Fibroblast of lung (primary cell): ENCODE data around the gene UBE2Q2. TPM values are rescaled to one million over a fixed set of nuclear protein-coding genes. Genes with fewer than 3 reads are reported as not detected.
A peak's percentile ranks its signal among the peaks of the same experiment; 100 is the strongest.

Source experiments
- DNase-seq, 2 donors: peaks; one replicate each; pipeline versions ENCODE4 v3.0.0 to v3.0.0-alpha.2; 2010; ENCODE audit warnings: low read depth in 2 of 2
- H2AFZ ChIP-seq: 2 replicates; pipeline ENCODE4 v1.5.1; 2012; ENCODE audit warnings: low read length, control low read depth, inconsistent platforms
- H3K27ac ChIP-seq: 2 replicates; pipeline ENCODE4 v1.5.1; 2011; ENCODE audit warnings: low read length, control low read depth; ENCODE audit not compliant: insufficient read depth
- H3K27me3 ChIP-seq: 2 replicates; pipeline ENCODE4 v1.5.1; 2011; ENCODE audit warnings: mild to moderate bottlenecking, low read length; ENCODE audit not compliant: control insufficient read depth, insufficient read depth
- H3K36me3 ChIP-seq: 2 replicates; pipeline ENCODE4 v1.5.1; 2011; ENCODE audit warnings: low read length; ENCODE audit not compliant: control insufficient read depth, insufficient read depth
- H3K4me1 ChIP-seq: 2 replicates; pipeline ENCODE4 v1.5.1; 2011; ENCODE audit warnings: low read length; ENCODE audit not compliant: control insufficient read depth, insufficient read depth; ENCODE audit errors: extremely low read depth
- H3K4me2 ChIP-seq: 2 replicates; pipeline ENCODE4 v1.5.1; 2011; ENCODE audit warnings: low read length, control low read depth; ENCODE audit not compliant: insufficient read depth; ENCODE audit errors: extremely low read depth
- H3K4me3 ChIP-seq, 4 experiments: fragments of 200-600 bp in 1 of 4; sonication (generic) in 1 of 4; replicated peaks in 1 of 4; 2 replicates each; pipeline ENCODE4 v1.5.1; 2011 to 2016; ENCODE audit warnings: low read length in 4 of 4, low read depth in 3 of 4, mild to moderate bottlenecking in 3 of 4, control low read depth in 2 of 4, inconsistent platforms in 1 of 4, mixed read lengths in 1 of 4; ENCODE audit not compliant: insufficient read depth in 1 of 4; ENCODE audit errors: control extremely low read depth in 1 of 4
- H3K79me2 ChIP-seq: 2 replicates; pipeline ENCODE4 v1.5.1; 2012; ENCODE audit warnings: mild to moderate bottlenecking, low read length, inconsistent platforms; ENCODE audit not compliant: control insufficient read depth, insufficient read depth
- H3K9ac ChIP-seq: 2 replicates; pipeline ENCODE4 v1.5.1; 2011; ENCODE audit warnings: mild to moderate bottlenecking, low read length, control low read depth; ENCODE audit not compliant: insufficient read depth
- H3K9me3 ChIP-seq: 2 replicates; pipeline ENCODE4 v1.5.1; 2012; ENCODE audit warnings: low read depth, low read length; ENCODE audit not compliant: control insufficient read depth, insufficient read depth
- H4K20me1 ChIP-seq: 2 replicates; pipeline ENCODE4 v1.5.1; 2011; ENCODE audit warnings: low read length; ENCODE audit not compliant: control insufficient read depth, insufficient read depth; ENCODE audit errors: extremely low read depth
- EZH2 ChIP-seq: IDR thresholded peaks from 2 replicates; pipeline ENCODE4 v1.5.1; 2012; ENCODE audit warnings: low read length, control low read depth, mild to moderate bottlenecking; ENCODE audit errors: missing control alignments
- polyA plus RNA-seq, 2 donors: library from polyadenylated mRNA; depleted of rRNA in 1 of 2; stranded (reverse) in 1 of 2; unstranded in 1 of 2; fragments of >200 nt; gene quantifications; 2 replicates each; pipeline ENCODE4 v1.2.1, GENCODE V29; 2011 to 2012; ENCODE audit warnings: missing spikeins in 1 of 2
- total RNA-seq: library from RNA; depleted of rRNA; stranded (reverse); fragments of >200 nt; gene quantifications from 2 replicates; pipeline ENCODE4 v1.2.1, GENCODE V29; 2014
- TF ChIP-seq, protein P1 (sequence below), 2 donors: IDR thresholded peaks in 1 of 2; conservative IDR thresholded peaks in 1 of 2; 1 replicate in 1 of 2; 2 replicates in 1 of 2; pipeline ENCODE4 v1.5.1; 2011 to 2012; ENCODE audit warnings: low read length in 2 of 2, control low read depth in 1 of 2, inconsistent platforms in 1 of 2, low read depth in 1 of 2, mild to moderate bottlenecking in 1 of 2

Gene UBE2Q2
- total and polyA plus RNA-seq, 2 donors (not counting 1 experiment from before 2014, with no cell fraction given): 55.7 to 62.6 TPM

GRCh38 chr15:75808563-75808962, 34.7 kb upstream of the UBE2Q2 start:
- Histone ChIP-seq H3K79me2 (no peaks in the 10 kb centered on the region), H3K4me3 (no peak overlapping the region), H3K27ac (no peak overlapping the region), H2AFZ (no peak overlapping the region), H4K20me1 (no peaks in the 10 kb centered on the region), H3K4me2 (no peak overlapping the region), H3K27me3 (peaks cover 2% of the 10 kb centered on the region), H3K9me3 (no peaks in the 10 kb centered on the region), H3K4me1 (no peaks in the 10 kb centered on the region), H3K36me3 (no peaks in the 10 kb centered on the region), H3K9ac (no peak overlapping the region)
- TF ChIP-seq, protein P1, sequence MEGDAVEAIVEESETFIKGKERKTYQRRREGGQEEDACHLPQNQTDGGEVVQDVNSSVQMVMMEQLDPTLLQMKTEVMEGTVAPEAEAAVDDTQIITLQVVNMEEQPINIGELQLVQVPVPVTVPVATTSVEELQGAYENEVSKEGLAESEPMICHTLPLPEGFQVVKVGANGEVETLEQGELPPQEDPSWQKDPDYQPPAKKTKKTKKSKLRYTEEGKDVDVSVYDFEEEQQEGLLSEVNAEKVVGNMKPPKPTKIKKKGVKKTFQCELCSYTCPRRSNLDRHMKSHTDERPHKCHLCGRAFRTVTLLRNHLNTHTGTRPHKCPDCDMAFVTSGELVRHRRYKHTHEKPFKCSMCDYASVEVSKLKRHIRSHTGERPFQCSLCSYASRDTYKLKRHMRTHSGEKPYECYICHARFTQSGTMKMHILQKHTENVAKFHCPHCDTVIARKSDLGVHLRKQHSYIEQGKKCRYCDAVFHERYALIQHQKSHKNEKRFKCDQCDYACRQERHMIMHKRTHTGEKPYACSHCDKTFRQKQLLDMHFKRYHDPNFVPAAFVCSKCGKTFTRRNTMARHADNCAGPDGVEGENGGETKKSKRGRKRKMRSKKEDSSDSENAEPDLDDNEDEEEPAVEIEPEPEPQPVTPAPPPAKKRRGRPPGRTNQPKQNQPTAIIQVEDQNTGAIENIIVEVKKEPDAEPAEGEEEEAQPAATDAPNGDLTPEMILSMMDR (conservative IDR thresholded peaks at IDR 0.05 in 1 of 2, IDR thresholded peaks at IDR 0.05 in 1 of 2; ENCODE audit: low read depth in 1 of 2, low read length in 2 of 2): no peak
- no peak for TF ChIP-seq EZH2
- DNase-seq: no peak

DNA sequence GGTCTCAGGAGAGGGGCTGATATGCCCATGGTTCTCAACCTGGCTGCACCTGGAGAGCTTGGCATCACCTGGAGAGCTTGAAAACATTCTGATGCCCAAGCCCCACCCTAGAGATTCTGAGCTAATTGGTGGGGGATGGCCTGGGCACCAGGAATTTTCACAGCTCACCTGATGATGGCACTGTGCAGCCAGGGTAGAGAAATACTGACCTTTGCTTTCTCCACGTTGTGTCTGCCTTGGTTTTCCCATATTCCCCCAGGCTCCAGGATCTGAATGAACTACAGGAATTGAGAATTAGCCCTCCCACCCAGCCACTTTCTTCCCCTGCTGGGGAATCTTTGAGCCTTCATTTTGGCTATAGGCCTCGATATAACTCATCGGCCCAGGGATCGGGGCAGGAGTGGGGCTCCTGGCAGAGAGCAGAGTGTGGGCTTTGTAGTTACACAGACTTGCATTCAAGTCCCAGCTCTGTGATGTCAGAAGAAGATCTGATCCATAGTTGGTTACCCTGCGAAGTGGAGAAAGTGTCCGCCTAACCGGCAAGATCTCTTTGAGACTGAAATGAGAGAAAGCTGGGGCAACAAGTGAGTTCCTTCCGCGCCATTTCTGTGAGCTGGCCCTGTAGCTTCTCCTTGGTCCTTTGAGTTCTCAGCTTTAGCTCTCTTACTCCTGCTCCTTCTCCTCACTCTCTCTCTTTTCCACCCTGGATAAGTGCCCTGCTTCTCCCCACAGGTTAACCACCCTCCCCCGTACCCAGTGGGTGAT, 33.1 kb upstream of the UBE2Q2 start:
- H3K27me3 ChIP-seq: peaks cover 2% of the 10 kb centered on the region
- H2AFZ ChIP-seq: no peak overlapping the region
- H3K9me3 ChIP-seq: no peaks in the 10 kb centered on the region
- H3K4me2 ChIP-seq: no peak overlapping the region
- peak; percentile 7 to 33 for DNase-seq
- no peak overlapping the region for H3K27ac ChIP-seq
- H3K36me3 ChIP-seq: no peaks in the 10 kb centered on the region
- no peaks in the 10 kb centered on the region for H3K79me2 ChIP-seq
- H3K4me1 ChIP-seq: no peaks in the 10 kb centered on the region
- H4K20me1 ChIP-seq: no peaks in the 10 kb centered on the region
- H3K4me3 ChIP-seq: no peak overlapping the region
- TF ChIP-seq, protein P1 (conservative IDR thresholded peaks at IDR 0.05 in 1 of 2, IDR thresholded peaks at IDR 0.05 in 1 of 2; ENCODE audit: low read depth in 1 of 2, low read length in 2 of 2): peak; percentile 10 to 40
- no peak for TF ChIP-seq EZH2
- H3K9ac ChIP-seq: no peak overlapping the region

GRCh38 chr15:75810874-75811498, 32.3 kb upstream of the UBE2Q2 start:
- Histone ChIP-seq H3K4me3 (no peak overlapping the region), H3K36me3 (no peaks in the 10 kb centered on the region), H2AFZ (no peak overlapping the region), H3K79me2 (no peaks in the 10 kb centered on the region), H3K27ac (no peak overlapping the region), H4K20me1 (no peaks in the 10 kb centered on the region), H3K9ac (no peak overlapping the region), H3K4me2 (no peak overlapping the region), H3K4me1 (no peaks in the 10 kb centered on the region), H3K9me3 (no peaks in the 10 kb centered on the region), H3K27me3 (peaks cover 2% of the 10 kb centered on the region)
- DNase-seq: no peak
- no peak for TF ChIP-seq EZH2
- TF ChIP-seq, protein P1 (conservative IDR thresholded peaks at IDR 0.05 in 1 of 2, IDR thresholded peaks at IDR 0.05 in 1 of 2; ENCODE audit: low read depth in 1 of 2, low read length in 2 of 2): no peak
